ENCODE measurements around the gene TAC4. TPM values are rescaled to one million over a fixed set of nuclear protein-coding genes. Genes with fewer than 3 reads are reported as not detected.
A peak's percentile ranks its signal among the peaks of the same experiment; 100 is the strongest.

The TAC4 gene
- total RNA-seq, 1 donor from 2014 or later = not detected

DNA sequence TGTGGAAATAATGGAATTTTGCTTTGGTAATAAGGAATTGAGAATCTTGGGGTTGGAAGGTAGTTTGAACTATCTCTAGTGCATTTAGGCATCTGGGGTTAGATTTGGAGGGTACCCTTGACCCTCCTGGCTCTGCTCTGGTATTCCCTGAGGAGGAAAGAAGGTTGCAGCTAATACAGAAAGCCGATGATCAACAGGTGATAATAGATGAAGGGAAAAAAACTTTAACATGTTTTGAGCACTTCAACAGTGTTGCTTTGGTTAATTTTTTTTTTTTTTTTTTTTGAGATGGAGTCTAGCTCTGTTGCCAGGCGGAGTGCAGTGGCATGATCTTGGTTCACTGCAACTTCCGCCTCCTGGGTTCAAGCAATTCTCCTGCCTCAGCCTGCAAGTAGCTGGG, 54.6 kb downstream of the TAC4 start:
- TF ChIP-seq, protein P1, sequence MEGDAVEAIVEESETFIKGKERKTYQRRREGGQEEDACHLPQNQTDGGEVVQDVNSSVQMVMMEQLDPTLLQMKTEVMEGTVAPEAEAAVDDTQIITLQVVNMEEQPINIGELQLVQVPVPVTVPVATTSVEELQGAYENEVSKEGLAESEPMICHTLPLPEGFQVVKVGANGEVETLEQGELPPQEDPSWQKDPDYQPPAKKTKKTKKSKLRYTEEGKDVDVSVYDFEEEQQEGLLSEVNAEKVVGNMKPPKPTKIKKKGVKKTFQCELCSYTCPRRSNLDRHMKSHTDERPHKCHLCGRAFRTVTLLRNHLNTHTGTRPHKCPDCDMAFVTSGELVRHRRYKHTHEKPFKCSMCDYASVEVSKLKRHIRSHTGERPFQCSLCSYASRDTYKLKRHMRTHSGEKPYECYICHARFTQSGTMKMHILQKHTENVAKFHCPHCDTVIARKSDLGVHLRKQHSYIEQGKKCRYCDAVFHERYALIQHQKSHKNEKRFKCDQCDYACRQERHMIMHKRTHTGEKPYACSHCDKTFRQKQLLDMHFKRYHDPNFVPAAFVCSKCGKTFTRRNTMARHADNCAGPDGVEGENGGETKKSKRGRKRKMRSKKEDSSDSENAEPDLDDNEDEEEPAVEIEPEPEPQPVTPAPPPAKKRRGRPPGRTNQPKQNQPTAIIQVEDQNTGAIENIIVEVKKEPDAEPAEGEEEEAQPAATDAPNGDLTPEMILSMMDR (IDR thresholded peaks at IDR 0.05; ENCODE audit: partially characterized antibody, unreplicated experiment) = no peak
- no peak overlapping the region for H3K27ac Mint-ChIP-seq (ENCODE audit: unreplicated experiment)
- H3K27me3 Mint-ChIP-seq (ENCODE audit: unreplicated experiment) = no peaks in the 10 kb centered on the region
- H3K36me3 Mint-ChIP-seq (ENCODE audit: unreplicated experiment) = no peaks in the 10 kb centered on the region
- H3K9me3 Mint-ChIP-seq (ENCODE audit: unreplicated experiment) = peaks cover 2% of the 10 kb centered on the region
- DNase-seq = no peak
- H3K4me3 Mint-ChIP-seq (ENCODE audit: unreplicated experiment) = no peak overlapping the region
- peaks cover 13% of the 10 kb centered on the region for H3K4me1 Mint-ChIP-seq (ENCODE audit: low read depth, unreplicated experiment)

DNA sequence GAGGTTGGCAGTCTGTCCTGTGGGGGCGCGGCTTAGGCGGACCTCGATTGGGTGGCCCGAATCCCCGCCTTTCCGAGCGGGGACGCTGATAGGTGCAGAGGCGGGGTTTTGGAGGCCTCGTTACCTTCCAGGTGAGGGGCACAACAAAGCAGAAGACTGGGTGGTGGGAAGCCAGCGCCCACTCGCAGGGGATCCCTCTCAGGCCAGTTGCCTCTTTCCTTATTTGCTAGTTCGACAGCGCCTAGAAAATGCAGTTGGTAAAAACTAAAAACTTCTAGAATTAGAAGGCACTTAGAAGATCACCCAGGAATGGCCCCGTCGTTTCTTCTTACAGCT, 58.7 kb downstream of the TAC4 start:
- DNase-seq = no peak
- TF ChIP-seq, protein P1 (IDR thresholded peaks at IDR 0.05; ENCODE audit: partially characterized antibody, unreplicated experiment) = no peak
- H3K36me3 Mint-ChIP-seq (ENCODE audit: unreplicated experiment) = no peaks in the 10 kb centered on the region
- peaks cover 25% of the 10 kb centered on the region for H3K4me1 Mint-ChIP-seq (ENCODE audit: low read depth, unreplicated experiment)
- peaks cover under 1% of the 10 kb centered on the region for H3K27me3 Mint-ChIP-seq (ENCODE audit: unreplicated experiment)
- peak overlapping the region; percentile 84 for H3K4me3 Mint-ChIP-seq (ENCODE audit: unreplicated experiment)
- H3K27ac Mint-ChIP-seq (ENCODE audit: unreplicated experiment) = no peak overlapping the region
- peaks cover 2% of the 10 kb centered on the region for H3K9me3 Mint-ChIP-seq (ENCODE audit: unreplicated experiment)

DNA sequence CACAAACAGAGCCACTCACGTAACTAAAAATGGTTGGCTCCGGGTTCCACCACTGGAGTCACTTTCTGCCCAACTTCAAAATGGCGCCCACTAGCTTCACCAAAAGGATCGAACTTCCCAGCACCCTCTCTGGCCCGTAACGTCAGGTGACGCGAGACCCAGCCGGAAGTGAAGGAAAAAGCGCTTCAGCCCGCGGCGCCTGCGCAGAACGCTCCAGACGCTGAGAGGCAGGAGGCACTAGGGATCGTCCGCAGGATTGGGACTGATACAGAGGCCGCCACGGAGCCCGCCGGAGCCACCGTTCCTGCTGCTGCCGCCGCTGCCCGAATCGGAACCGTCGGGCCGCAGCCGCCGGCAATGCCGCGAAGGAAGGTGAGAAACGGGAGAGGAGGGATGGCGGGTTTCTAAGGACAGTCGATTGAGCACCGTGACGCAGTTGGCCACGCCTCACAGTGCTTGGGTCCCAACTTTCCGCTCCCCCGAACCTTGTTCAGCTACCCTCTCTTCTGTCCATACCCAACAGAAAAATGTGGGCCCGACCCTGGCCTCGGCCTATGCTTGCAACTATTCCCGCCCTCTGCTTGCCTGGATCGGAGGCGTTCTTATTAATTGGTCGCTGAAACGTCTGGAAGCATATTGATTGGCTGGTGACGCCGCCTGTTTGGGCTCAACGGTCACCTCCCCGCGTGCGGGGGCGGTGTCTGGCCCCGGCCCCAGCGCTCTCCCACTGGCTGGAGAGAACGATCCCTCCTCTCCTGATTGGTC, 59.2 kb downstream of the TAC4 start, which contains the start of gene KAT7:
TSS of gene KAT7 (plus strand) at position 204 of the 765 bp plus-strand sequence. CDS start at position 358, 154 bp downstream.
- H3K27me3 Mint-ChIP-seq (ENCODE audit: unreplicated experiment) = peaks cover 2% of the 10 kb centered on the region

More for the DNA sequence above, 59.2 kb downstream of the TAC4 start, which contains the start of gene KAT7:
- Mint-ChIP-seq H3K4me3 (ENCODE audit: unreplicated experiment) (peak within 1 kb of the TSS; percentile 84), H3K36me3 (ENCODE audit: unreplicated experiment) (no peaks in the 10 kb centered on the region), H3K4me1 (ENCODE audit: low read depth, unreplicated experiment) (peaks cover 30% of the 10 kb centered on the region), H3K9me3 (ENCODE audit: unreplicated experiment) (peaks cover 2% of the 10 kb centered on the region), H3K27ac (ENCODE audit: unreplicated experiment) (peak within 1 kb of the TSS; percentile 81)
- TF ChIP-seq, protein P1 (IDR thresholded peaks at IDR 0.05; ENCODE audit: partially characterized antibody, unreplicated experiment) = no peak
- DNase-seq = peak; percentile 98

Other genes starting within 250 kb of the TAC4 start
- 49.5 TPM for gene SPOP, start 170.0 kb downstream of the TAC4 start, total RNA-seq (ENCODE audit: unreplicated experiment)
- gene SLC35B1, start 140.1 kb downstream of the TAC4 start, total RNA-seq (ENCODE audit: unreplicated experiment) = 123 TPM
- 11.9 TPM for gene FAM117A, start 83.9 kb downstream of the TAC4 start, total RNA-seq (ENCODE audit: unreplicated experiment)
- gene KAT7, start 59.4 kb downstream of the TAC4 start, total RNA-seq (ENCODE audit: unreplicated experiment) = 65.7 TPM
- 0.29 TPM for gene DLX4, start 121.1 kb upstream of the TAC4 start, total RNA-seq (ENCODE audit: unreplicated experiment)
- gene DLX3, start 147.2 kb upstream of the TAC4 start, total RNA-seq (ENCODE audit: unreplicated experiment) = 0.37 TPM
- 13.2 TPM for gene ITGA3, start 208.0 kb upstream of the TAC4 start, total RNA-seq (ENCODE audit: unreplicated experiment)
- gene PDK2, start 247.3 kb upstream of the TAC4 start, total RNA-seq (ENCODE audit: unreplicated experiment) = 36.9 TPM

Measured in glutamatergic neuron (in vitro differentiated cells).